AG09319 (cell line): ENCODE data around the gene ARHGAP8.
"Not testable (repeated sequence)": the region's sequence is repeated elsewhere in the genome, so short reads cannot be mapped to it uniquely, and the experiment has no call there.

Experiments used
- DNase-seq: peaks from one replicate; pipeline ENCODE4 v3.0.0-alpha.2; 2010; ENCODE audit warnings: low read depth; ENCODE audit errors: extremely low read depth
- CTCF ChIP-seq: IDR thresholded peaks from 2 replicates; pipeline ENCODE4 v1.5.1; 2011; ENCODE audit warnings: low read depth, mild to moderate bottlenecking, inconsistent platforms, low read length, moderate library complexity

The ARHGAP8 gene

GRCh38 chr22:44734801-44735517 lies 17.4 kb upstream of the ARHGAP8 start:
- DNase-seq = no peak
- no peak for TF ChIP-seq CTCF

- TF ChIP-seq CTCF = peak; percentile 91
- DNase-seq = no peak
Measured at GRCh38 chr22:44735518-44736428, 16.6 kb upstream of the ARHGAP8 start.

GRCh38 chr22:44736581-44737405 lies 15.6 kb upstream of the ARHGAP8 start:
- DNase-seq = no peak
- TF ChIP-seq CTCF = no peak

- no peak for TF ChIP-seq CTCF
- DNase-seq = no peak
Measured at GRCh38 chr22:44737406-44738346, 14.7 kb upstream of the ARHGAP8 start.

GRCh38 chr22:44738347-44738715 lies 14.0 kb upstream of the ARHGAP8 start:
- no peak for TF ChIP-seq CTCF
- no peak for DNase-seq

GRCh38 chr22:44739024-44739423 lies 13.4 kb upstream of the ARHGAP8 start:
- DNase-seq = no peak
- TF ChIP-seq CTCF = no peak

- not testable (repeated sequence) for DNase-seq
Measured at GRCh38 chr22:44739666-44740065, 12.7 kb upstream of the ARHGAP8 start.
